ENCODE measurements around the gene CYP2W1. TPM values are rescaled to one million over a fixed set of nuclear protein-coding genes. Genes with fewer than 3 reads are reported as not detected.

Gene CYP2W1
- total RNA-seq, 1 experiment from 2014 or later, result not detected

- TF ChIP-seq EGR1 (IDR thresholded peaks at IDR 0.05; ENCODE audit: low read depth) (no peak), CBX3 (IDR thresholded peaks at IDR 0.05; ENCODE audit: low read depth) (no peak), ATF3 (IDR thresholded peaks at IDR 0.05) (no peak), SIN3A (IDR thresholded peaks at IDR 0.05; ENCODE audit: low read depth) (0 out of 2 replicates have a peak, but pooled peaks have one; percentile 38)
Observed at GRCh38 chr7:1028775-1029636, 46.0 kb downstream of the CYP2W1 start (continued).

- H3K9me3 ChIP-seq (ENCODE audit: control insufficient read depth in 1 of 2, insufficient read depth in 1 of 2, low read depth in 1 of 2, low read length in 2 of 2), result no peaks in the 10 kb centered on the region
- POLR2A ChIA-PET, result no interaction called here
- CTCF ChIA-PET, result interaction anchor here (0.6 to 1.2 kb wide), 2 partner anchors 15 to 218 kb away, joined by 3 read pairs; partner anchors contain the start of gene GPR146
- peak overlapping the region; percentile 82 for H3K4me2 ChIP-seq (ENCODE audit: low read length)
- no peak overlapping the region for H3K4me3 ChIP-seq (replicated peaks in 1 of 2; ENCODE audit: low read depth in 1 of 2, low read length in 2 of 2)
- intact Hi-C loops (cut with micrococcal nuclease), result no loop called here
- ATAC-seq (no peak), DNase-seq (ENCODE audit: low read depth, low spot score) (no peak)
- no TSS peak for BruUV-seq (replicated peaks)
- no peak overlapping the region for H2AFZ ChIP-seq (ENCODE audit: low read depth, low read length, poor library complexity, severe bottlenecking)
- peaks cover 33% of the 10 kb centered on the region for H3K79me2 ChIP-seq (ENCODE audit: insufficient read depth, low read length)
- no peaks in the 10 kb centered on the region for H3K9me2 ChIP-seq (ENCODE audit: insufficient read depth)
- peaks cover 10 to 26% of the 10 kb centered on the region in 2 experiments for H3K4me1 ChIP-seq (ENCODE audit: control insufficient read depth in 1 of 2, insufficient read depth in 2 of 2, low read length in 2 of 2)
- H3K9ac ChIP-seq (ENCODE audit: low read length), result peak overlapping the region; percentile 81
- no peaks in the 10 kb centered on the region for H4K20me1 ChIP-seq (ENCODE audit: insufficient read depth)
- H3K27ac ChIP-seq (ENCODE audit: low read depth, low read length), result peak overlapping the region; percentile 92
- H3K27me3 ChIP-seq (ENCODE audit: insufficient read depth, low read length), result no peaks in the 10 kb centered on the region
- RAD21 ChIA-PET (ENCODE audit: low non-redundant PET in 1 of 2, low total read pairs in 2 of 2, uncharacterized antibody in 2 of 2, unreplicated experiment in 2 of 2), result no interaction called here
- H3K36me3 ChIP-seq (ENCODE audit: control insufficient read depth in 1 of 2, insufficient read depth in 2 of 2, low read length in 2 of 2), result peaks cover 0 to 9% of the 10 kb centered on the region in 2 experiments; a peak in 2 of 4 replicates
- TF ChIP-seq CEBPB (IDR thresholded peaks at IDR 0.05; ENCODE audit: low read depth) (no peak), SRF (IDR thresholded peaks at IDR 0.05; ENCODE audit: low read depth) (no peak), JUND (IDR thresholded peaks at IDR 0.05) (no peak), FOSL1 (IDR thresholded peaks at IDR 0.05; ENCODE audit: low read depth) (no peak), REST (IDR thresholded peaks at IDR 0.05; ENCODE audit: low read depth) (no peak), EZH2phosphoT487 (IDR thresholded peaks at IDR 0.05; ENCODE audit: borderline replicate concordance) (no peak), CBX3 (IDR thresholded peaks at IDR 0.05; ENCODE audit: low read depth) (no peak), ELF1 (IDR thresholded peaks at IDR 0.05; ENCODE audit: borderline replicate concordance, low read depth) (no peak), TCF7L2 (IDR thresholded peaks at IDR 0.05; ENCODE audit: borderline replicate concordance, extremely low read depth, insufficient read depth, insufficient read length) (no peak), EGR1 (IDR thresholded peaks at IDR 0.05; ENCODE audit: low read depth) (no peak), RAD21 (IDR thresholded peaks at IDR 0.05; ENCODE audit: low read depth) (no peak), ZFX (IDR thresholded peaks at IDR 0.05) (no peak), EZH2 (IDR thresholded peaks at IDR 0.05) (no peak), YY1 (IDR thresholded peaks at IDR 0.05; ENCODE audit: extremely low read depth, insufficient replicate concordance, low read depth, low read length) (no peak), CTCF (IDR thresholded peaks at IDR 0.05 in 2 of 3, conservative IDR thresholded peaks at IDR 0.05 in 1 of 3; ENCODE audit: borderline replicate concordance in 1 of 3, insufficient read depth in 1 of 3, low read depth in 2 of 3, low read length in 2 of 3) (no peak)
Observed at GRCh38 chr7:1029637-1030443, 46.9 kb downstream of the CYP2W1 start.
